ENCODE measurements around the gene SNX5.
A peak's percentile ranks its signal among the peaks of the same experiment; 100 is the strongest.

The SNX5 gene

GRCh38 chr20:17976305-17976704 is 7.7 kb upstream of the SNX5 start:
- TF ChIP-seq CTCF (IDR thresholded peaks at IDR 0.05; ENCODE audit: low read depth, low read length, missing control alignments), result no peak
- DNase-seq (ENCODE audit: low read depth), result no peak
- H3K4me3 ChIP-seq (ENCODE audit: low read depth, low read length), result no peak overlapping the region

GRCh38 chr20:17972121-17972520 is 3.5 kb upstream of the SNX5 start:
- peak overlapping the region; percentile 94 for H3K4me3 ChIP-seq (ENCODE audit: low read depth, low read length)
- no peak for TF ChIP-seq CTCF (IDR thresholded peaks at IDR 0.05; ENCODE audit: low read depth, low read length, missing control alignments)
- no peak for DNase-seq (ENCODE audit: low read depth)

- no peak for TF ChIP-seq CTCF (IDR thresholded peaks at IDR 0.05; ENCODE audit: low read depth, low read length, missing control alignments)
- no peak for DNase-seq (ENCODE audit: low read depth)
- H3K4me3 ChIP-seq (ENCODE audit: low read depth, low read length), result peak overlapping the region; percentile 94
Measured at GRCh38 chr20:17971300-17972013, 2.9 kb upstream of the SNX5 start.

- H3K4me3 ChIP-seq (ENCODE audit: low read depth, low read length), result peak overlapping the region; percentile 94
- no peak for TF ChIP-seq CTCF (IDR thresholded peaks at IDR 0.05; ENCODE audit: low read depth, low read length, missing control alignments)
- DNase-seq (ENCODE audit: low read depth), result no peak
Measured at GRCh38 chr20:17969884-17970409, 1.4 kb upstream of the SNX5 start.

GRCh38 chr20:17969278-17969883 is 787 bp upstream of the SNX5 start:
- DNase-seq (ENCODE audit: low read depth), result no peak
- TF ChIP-seq CTCF (IDR thresholded peaks at IDR 0.05; ENCODE audit: low read depth, low read length, missing control alignments), result no peak
- peak overlapping the region; percentile 94 for H3K4me3 ChIP-seq (ENCODE audit: low read depth, low read length)

GRCh38 chr20:17967521-17968365 is 851 bp downstream of the SNX5 start:
- H3K4me3 ChIP-seq (ENCODE audit: low read depth, low read length), result peak overlapping the region; percentile 94
- DNase-seq (ENCODE audit: low read depth), result no peak
- TF ChIP-seq CTCF (IDR thresholded peaks at IDR 0.05; ENCODE audit: low read depth, low read length, missing control alignments), result no peak

Data from GM12864 (cell line).